GM18498 (cell line): ENCODE measurements around the gene CC2D1A.
"Not testable (repeated sequence)": the region's sequence is repeated elsewhere in the genome, so short reads cannot be mapped to it uniquely, and the experiment has no call there.

Source experiments
- ATAC-seq: cut with Tn5 transposase; IDR thresholded peaks from one replicate; pipeline ENCODE4 v1.9.1; 2021; ENCODE audit warnings: mild to moderate bottlenecking, moderate library complexity; ENCODE audit not compliant: unreplicated experiment

CC2D1A gene

GRCh38 chr19:13902993-13903555, 2.9 kb upstream of the CC2D1A start:
- no peak for ATAC-seq

- peak; percentile 4 for ATAC-seq
Measured at GRCh38 chr19:13906521-13906904, 512 bp downstream of the CC2D1A start.

DNA sequence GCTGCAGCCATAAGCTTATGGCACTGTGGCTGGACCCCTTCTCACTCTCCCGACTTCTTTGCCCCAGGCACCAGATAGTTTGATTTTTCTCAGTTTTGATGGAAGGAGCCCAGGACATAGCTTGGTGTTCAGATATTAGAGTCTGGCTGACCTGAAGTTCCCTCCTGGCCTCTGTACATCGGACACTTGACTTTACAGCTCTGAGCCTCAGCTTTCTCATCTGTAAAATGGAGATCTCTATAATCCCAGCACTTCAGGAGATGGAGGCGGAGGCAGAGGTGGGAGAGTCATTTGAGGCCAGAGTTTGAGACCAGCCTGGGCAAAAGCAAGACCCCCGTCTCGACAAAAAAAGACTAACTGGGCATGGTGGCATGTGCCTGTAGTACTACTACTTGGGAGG, 909 bp downstream of the CC2D1A start:
- ATAC-seq: no peak

- no peak for ATAC-seq
Measured at GRCh38 chr19:13908674-13909073, 2.7 kb downstream of the CC2D1A start.

DNA sequence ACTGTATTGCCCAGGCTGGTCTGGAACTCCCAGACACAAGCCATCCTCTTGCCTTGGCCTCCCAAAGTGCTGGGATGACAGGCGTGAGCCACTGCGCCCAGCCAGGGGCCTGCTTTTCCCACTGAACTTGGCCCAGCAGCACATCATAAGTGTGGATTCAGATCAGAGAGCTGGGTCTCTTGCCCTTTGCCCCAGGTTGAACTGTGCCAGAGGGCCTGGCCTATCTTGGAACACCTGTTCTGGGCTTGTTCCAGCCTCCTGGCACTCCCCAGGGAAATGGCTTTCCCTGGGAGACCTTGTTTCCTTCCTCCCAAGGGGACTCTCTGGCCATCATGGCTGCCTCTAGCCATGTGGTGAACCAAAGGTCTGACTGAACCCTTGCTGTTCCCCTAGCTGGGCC, 3.4 kb downstream of the CC2D1A start:
- ATAC-seq: no peak

- no peak for ATAC-seq
Measured at GRCh38 chr19:13913352-13913751, 7.4 kb downstream of the CC2D1A start.

DNA sequence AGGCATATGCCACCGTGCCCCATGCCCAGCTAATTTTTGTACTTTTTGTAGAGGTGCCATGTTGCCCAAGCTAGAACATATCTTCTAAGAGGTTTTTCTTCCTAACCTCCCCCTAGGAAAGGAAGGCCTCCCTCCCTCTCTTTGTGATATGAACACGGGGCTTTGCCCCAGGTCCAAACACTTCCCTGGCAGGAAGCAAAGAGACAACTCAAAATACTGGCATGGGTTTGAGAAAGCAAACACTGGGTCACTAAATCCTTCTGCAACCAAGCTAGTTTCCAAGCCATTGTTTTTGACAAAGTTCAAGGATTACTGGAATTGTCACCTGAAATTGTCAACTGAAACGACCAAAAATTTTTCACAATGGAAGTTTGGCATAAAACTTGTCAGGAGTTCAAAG, 8.8 kb downstream of the CC2D1A start:
- no peak for ATAC-seq

DNA sequence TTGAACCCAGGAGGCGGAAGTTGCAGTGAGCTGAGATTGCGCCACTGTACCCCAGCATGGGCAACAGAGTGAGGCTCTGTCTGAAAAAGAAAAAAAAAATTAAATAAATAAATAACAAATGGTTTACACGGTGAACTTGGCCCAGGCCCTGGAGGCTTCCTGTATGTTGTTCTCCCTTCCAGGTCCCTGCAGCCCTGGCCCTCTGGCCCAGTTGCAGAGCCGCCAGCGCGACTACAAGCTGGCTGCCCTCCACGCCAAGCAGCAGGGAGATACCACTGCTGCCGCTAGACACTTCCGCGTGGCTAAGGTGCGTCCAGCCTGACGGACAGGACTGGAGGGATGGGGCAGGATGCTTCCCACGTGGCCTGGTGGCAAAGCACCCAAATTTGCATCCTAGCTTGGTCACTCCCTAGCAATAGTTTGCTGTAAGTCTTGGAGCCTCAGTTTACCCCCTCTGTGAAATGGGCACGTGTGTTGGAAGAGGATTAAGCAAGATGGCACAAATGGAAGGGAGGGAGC, 11.9 kb downstream of the CC2D1A start:
- ATAC-seq: no peak

GRCh38 chr19:13918726-13919411, 12.9 kb downstream of the CC2D1A start:
- ATAC-seq: no peak

GRCh38 chr19:13920524-13920923, 14.5 kb downstream of the CC2D1A start:
- no peak for ATAC-seq

- ATAC-seq: no peak
Measured at GRCh38 chr19:13920940-13921747, 15.1 kb downstream of the CC2D1A start.

DNA sequence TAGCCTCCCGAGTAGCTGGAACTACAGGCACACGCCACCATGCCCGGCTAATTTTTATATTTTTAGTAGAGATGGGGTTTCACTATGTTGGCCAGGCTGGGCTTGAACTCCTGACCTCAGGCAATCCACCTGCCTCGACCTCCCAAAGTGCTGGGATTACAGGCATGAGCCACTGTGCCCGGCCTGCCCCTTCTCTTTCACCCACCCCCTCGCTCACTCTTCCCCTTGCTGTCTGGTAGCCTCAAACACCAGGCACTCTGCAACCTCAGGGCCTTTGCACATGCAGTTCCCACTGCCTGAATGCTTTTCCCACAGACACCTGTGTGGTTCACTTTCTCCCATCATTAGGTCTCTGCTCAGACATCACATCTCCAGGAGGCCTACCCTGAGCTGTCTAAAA, 16.1 kb downstream of the CC2D1A start:
- ATAC-seq: not testable (repeated sequence)

- no peak for ATAC-seq
Measured at GRCh38 chr19:13923194-13923987, 17.4 kb downstream of the CC2D1A start.

- no peak for ATAC-seq
Measured at GRCh38 chr19:13926010-13926409, 20.0 kb downstream of the CC2D1A start.

- no peak for ATAC-seq
Measured at GRCh38 chr19:13926715-13927114, 20.7 kb downstream of the CC2D1A start.

GRCh38 chr19:13929340-13929739, 23.3 kb downstream of the CC2D1A start:
- no peak for ATAC-seq

DNA sequence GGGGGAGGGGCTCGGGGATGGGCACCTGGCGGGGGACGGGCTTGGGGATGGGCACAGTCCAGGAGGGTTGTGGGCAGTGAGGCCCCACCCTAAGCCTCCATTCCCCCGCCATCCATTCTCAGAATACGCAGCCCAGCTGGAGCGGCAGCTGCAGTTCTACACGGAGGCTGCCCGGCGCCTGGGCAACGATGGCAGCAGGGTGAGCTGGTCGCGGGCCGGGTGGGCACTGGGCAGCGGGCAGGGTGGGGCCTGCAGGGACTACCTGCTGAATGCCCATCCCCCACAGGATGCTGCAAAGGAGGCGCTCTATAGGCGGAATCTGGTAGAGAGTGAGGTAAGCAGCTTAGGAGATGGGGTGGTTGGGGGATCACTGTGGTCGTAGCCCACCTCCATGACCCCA, 24.0 kb downstream of the CC2D1A start:
- ATAC-seq: no peak

GRCh38 chr19:13930402-13930801, 24.4 kb downstream of the CC2D1A start:
- no peak for ATAC-seq

- ATAC-seq: no peak
Measured at GRCh38 chr19:13931391-13932148, 25.6 kb downstream of the CC2D1A start.

DNA sequence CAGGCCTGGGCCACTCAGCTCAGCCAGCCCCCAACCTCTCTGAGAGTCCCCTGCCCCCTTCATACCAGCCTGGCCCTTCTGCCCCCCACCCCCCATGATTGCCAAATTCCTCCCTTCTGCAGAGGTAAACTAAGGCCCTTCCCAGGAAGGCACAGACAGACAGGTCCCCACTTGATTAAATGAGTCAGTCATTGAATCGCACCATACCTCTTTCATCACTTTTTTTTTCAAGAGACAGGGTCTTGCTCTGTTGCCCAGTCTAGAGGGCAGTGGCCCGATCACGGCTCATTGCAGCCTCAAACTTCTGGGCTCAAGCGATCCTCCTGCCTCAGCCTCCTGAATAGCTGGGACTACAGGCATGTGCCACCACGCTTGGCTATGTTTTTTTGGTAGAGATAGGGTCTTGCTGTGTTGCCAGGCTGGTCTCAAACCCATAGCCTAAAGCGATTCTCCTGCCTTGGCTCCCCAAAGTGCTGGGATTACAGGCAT, 26.2 kb downstream of the CC2D1A start:
- no peak for ATAC-seq
